ENCODE results near the gene TIPRL. TPM values are rescaled to one million over a fixed set of nuclear protein-coding genes. Genes with fewer than 3 reads are reported as not detected.

Gene TIPRL
- total and polyA plus RNA-seq, 9 of the 15 experiments (the other 6 are each of a cell fraction or from before 2014, with no cell fraction given), result 41.4 to 90.2 (median 69.9) TPM

- TF ChIP-seq SUPT5H (IDR thresholded peaks at IDR 0.05), result peak; percentile 95
- no peak for TF ChIP-seq ZNF780A (CRISPR knock-in tag; IDR thresholded peaks at IDR 0.05)
- TF ChIP-seq HOXB6 (CRISPR knock-in tag; IDR thresholded peaks at IDR 0.05; ENCODE audit: borderline replicate concordance), result no peak
- TF ChIP-seq KLF13 (tag; IDR thresholded peaks at IDR 0.05; ENCODE audit: borderline replicate concordance, low read depth), result peak; percentile 81
- TF ChIP-seq ATF7 (IDR thresholded peaks at IDR 0.05), result peak; percentile 100
- no peak for TF ChIP-seq TCF7L2 (IDR thresholded peaks at IDR 0.05; ENCODE audit: low read depth, low read length)
- no peak for TF ChIP-seq ZNF217 (CRISPR knock-in tag; IDR thresholded peaks at IDR 0.05)
- peak; percentile 76 to 83 for TF ChIP-seq ETV6 (IDR thresholded peaks at IDR 0.05; ENCODE audit: borderline replicate concordance in 1 of 2, low read depth in 2 of 2, low read length in 1 of 2)
- TF ChIP-seq ETV6 (CRISPR knock-in tag; IDR thresholded peaks at IDR 0.05; ENCODE audit: borderline replicate concordance), result no peak
- no peak for TF ChIP-seq HEY1 (CRISPR knock-in tag; IDR thresholded peaks at IDR 0.05; ENCODE audit: borderline replicate concordance)
- TF ChIP-seq TAL1 (IDR thresholded peaks at IDR 0.05), result no peak
- TF ChIP-seq RAD21 (CRISPR knock-in tag; conservative IDR thresholded peaks at IDR 0.05 in 1 of 2, IDR thresholded peaks at IDR 0.05 in 1 of 2), result peak; percentile 58 to 60
- peak; percentile 61; the same call in 1 of the 2 replicates for TF ChIP-seq HIVEP1 (CRISPR knock-in tag; IDR thresholded peaks at IDR 0.05)
- TF ChIP-seq ESRRA (IDR thresholded peaks at IDR 0.05; ENCODE audit: borderline replicate concordance, low read depth), result peak; percentile 84
- TF ChIP-seq U2AF2 (optimal IDR thresholded peaks at IDR 0.05; ENCODE audit: low read depth, low read length), result no peak
- TF ChIP-seq NR2F6 (CRISPR knock-in tag; IDR thresholded peaks at IDR 0.05), result 0 out of 2 replicates have a peak, but pooled peaks have one; percentile 86
- no peak for TF ChIP-seq ZNF124 (CRISPR knock-in tag; IDR thresholded peaks at IDR 0.05)
- no peak for TF ChIP-seq ELK3 (CRISPR knock-in tag; IDR thresholded peaks at IDR 0.05)
- peak; percentile 75 for TF ChIP-seq CCNT2 (IDR thresholded peaks at IDR 0.05; ENCODE audit: borderline replicate concordance, extremely low read depth, insufficient read length, low read depth, low read length)
- TF ChIP-seq ZNF24 (IDR thresholded peaks at IDR 0.05), result peak; percentile 82
- TF ChIP-seq NRF1 (conservative IDR thresholded peaks at IDR 0.05 in 1 of 2, IDR thresholded peaks at IDR 0.05 in 1 of 2), result peak; percentile 59 to 70
- TF ChIP-seq RBFOX2 (IDR thresholded peaks at IDR 0.05; ENCODE audit: low read depth, low read length), result peak; percentile 95
- peak; percentile 91 for TF ChIP-seq CREB1 (IDR thresholded peaks at IDR 0.05)
- TF ChIP-seq CREB1 (CRISPR knock-in tag; IDR thresholded peaks at IDR 0.05), result peak; percentile 90
- no peak for TF ChIP-seq ZNF696 (CRISPR knock-in tag; conservative IDR thresholded peaks at IDR 0.05)
- TF ChIP-seq ZNF232 (CRISPR knock-in tag; IDR thresholded peaks at IDR 0.05), result no peak
- no peak for TF ChIP-seq SIRT6 (IDR thresholded peaks at IDR 0.05; ENCODE audit: low read depth, low read length)
- no peak for TF ChIP-seq SMARCA5 (IDR thresholded peaks at IDR 0.05)
- no peak for TF ChIP-seq RBM25 (IDR thresholded peaks at IDR 0.05; ENCODE audit: low read depth, low read length, severe bottlenecking)
Observed at GRCh38 chr1:168178638-168179437, at the start of gene TIPRL (continued).
